ENCODE measurements around the gene CDKN2B.

The CDKN2B gene

DNA sequence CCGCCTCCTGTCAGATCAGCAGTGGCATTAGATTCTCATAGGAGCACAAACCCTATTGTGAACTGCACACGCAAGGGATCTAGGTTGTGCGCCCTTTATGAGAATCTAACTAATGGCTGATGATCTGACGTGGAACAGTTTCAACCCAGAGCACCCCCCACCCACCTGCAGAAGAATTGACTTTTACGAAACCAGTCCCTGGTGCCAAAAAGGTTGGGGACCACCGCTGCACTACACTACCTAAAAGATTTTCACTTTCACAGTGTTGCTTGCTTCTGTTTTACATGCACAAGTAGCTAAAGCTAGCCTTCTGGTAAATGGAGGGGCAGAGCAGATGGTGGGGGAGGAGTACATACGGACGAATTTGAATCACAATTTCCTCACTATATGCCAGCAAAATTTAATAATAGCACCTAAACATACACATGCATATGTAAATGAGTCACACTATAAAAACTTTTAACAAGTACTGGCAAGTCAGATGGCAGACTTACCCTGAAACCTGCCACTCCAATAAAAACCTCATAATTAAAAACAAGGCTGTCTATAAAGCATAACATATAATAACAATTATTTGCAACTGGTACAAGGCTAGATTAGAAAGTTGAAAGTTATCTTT, 24.0 kb upstream of the CDKN2B start:
- DNase-seq, result no peak

DNA sequence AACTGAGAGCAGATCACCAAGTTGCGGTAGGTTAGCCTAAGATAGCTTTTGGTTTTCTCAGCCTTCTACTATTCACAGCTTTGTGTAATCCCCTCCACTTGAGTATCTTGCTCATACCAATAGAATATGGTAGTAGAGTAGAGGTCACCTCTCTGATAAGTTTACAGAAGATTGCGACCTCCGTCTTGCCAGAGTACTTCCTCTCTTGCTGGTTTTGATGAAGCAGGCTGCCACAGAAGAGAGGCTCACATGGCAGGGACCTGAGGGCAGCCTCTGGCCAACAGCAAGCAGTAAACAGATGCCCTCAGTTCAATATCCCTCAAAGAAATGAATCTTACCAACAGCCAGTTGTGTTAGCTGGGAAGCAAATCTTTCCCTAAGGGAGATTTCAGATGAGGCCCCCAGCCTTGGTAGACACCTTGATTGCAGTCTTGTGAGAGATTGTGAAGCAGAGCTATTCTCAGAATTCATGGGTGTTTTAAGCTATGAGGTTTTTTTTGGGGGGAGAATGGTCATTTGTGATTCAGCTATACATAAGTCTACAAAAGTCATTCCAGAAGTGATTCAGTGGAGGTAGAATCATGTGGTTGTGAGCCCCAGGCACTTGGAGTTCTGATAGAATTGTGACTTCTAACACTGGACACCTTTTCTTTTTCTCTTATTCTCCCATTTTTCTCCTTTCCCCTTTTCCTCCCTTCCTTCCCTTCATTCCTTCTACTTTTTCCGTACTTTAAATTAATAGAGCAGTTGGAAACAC, 22.7 kb upstream of the CDKN2B start:
- no peak for DNase-seq

DNA sequence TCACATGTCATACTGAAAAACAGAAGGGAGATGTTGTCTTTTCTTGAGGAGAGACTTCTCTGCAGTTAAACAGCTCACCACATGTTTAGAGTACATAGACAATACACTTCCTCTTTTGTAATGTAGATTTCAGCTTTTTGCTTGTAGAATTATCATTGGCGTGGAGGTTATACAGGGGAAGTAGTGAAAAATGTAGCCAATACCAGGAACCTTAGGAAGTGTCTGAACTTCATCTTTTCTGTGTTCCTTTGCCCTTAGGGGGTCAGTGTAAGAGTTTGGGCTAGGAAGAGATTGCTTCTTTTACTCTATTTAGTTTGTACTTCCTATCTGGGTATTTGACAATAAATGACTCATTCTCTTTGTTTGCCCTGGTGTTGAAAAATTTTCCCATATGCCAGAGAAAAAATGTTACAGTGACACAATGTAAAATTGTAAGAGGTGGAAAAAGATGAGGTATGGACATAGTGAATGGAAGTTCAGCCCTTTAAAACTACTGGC, 21.0 kb upstream of the CDKN2B start:
- no peak for DNase-seq

DNA sequence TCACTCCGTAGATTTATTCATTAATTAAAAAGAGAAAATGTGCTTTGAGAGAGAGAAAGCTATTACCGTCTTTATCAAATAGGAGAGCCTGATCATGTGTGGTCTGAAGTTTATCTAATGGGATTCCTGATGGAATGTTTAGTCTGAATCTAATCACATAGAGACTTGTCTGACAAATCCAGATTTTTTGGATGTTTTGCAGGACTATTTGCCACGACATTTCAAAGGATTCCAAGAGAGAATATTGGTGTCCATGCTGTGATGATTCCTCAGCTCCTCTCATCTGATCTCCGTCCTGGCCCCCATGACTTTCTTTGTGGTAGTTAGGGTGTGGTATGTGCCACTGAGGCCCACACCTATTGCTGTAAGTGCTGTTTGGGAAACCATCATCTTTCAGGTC, 20.1 kb upstream of the CDKN2B start:
- no peak for DNase-seq

DNA sequence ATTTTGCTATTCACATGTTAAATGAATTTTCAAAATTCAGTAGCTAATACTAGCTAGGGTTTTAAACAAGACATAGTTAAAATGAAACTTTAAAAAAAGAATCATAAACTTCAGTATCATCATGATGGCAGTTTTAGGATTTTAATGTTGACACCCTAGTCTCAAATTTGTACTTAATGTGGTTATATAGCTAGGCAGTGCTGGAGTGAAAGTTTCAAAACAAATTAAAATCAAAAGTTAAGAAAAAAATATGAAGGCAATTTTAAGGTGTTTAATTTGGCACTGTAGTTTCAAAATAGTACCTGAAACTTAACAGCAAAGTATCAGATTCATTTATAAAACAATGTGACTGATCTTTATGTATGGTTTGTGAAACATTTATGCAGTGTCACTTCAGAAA, 19.3 kb upstream of the CDKN2B start:
- no peak for DNase-seq

DNA sequence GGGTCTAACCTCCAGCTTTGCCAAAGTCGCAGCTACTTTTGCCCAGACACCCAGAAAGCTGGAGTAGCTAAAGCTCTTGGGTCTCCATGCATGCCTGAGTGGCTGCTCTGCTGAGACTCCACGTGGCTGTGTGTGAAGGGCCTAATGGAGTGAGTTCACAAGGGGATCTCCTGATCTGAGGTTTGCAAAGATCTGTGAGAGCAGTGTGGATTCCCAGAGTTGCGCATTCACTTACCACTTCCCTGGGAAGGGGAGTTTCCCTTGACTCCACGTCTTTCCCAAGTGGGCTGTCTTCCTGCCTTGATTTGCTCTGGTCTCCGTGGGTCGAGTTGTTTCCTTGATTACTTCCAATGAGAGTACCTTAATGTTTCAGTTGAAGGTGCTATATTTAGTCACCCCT, 17.6 kb upstream of the CDKN2B start:
- no peak for DNase-seq

DNA sequence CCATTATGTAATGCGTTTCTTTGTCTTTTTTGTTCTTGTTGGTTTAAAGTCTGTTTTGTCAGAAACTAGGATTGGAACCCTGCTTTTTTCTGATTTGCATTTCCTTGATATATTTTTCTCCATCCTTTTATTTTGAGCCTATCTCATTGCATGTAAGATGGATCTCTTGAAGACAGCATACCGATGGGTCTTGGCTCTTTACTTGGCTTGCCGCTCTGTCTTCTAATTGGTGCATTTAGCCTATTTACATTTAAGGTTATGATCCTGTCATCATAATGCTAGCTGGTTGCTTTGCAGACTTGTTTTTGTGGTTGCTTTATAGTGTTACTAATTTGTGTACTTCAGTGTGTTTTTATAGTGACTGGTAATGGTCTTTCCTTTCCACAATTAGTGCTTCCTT, 13.3 kb upstream of the CDKN2B start:
- DNase-seq, result no peak

DNA sequence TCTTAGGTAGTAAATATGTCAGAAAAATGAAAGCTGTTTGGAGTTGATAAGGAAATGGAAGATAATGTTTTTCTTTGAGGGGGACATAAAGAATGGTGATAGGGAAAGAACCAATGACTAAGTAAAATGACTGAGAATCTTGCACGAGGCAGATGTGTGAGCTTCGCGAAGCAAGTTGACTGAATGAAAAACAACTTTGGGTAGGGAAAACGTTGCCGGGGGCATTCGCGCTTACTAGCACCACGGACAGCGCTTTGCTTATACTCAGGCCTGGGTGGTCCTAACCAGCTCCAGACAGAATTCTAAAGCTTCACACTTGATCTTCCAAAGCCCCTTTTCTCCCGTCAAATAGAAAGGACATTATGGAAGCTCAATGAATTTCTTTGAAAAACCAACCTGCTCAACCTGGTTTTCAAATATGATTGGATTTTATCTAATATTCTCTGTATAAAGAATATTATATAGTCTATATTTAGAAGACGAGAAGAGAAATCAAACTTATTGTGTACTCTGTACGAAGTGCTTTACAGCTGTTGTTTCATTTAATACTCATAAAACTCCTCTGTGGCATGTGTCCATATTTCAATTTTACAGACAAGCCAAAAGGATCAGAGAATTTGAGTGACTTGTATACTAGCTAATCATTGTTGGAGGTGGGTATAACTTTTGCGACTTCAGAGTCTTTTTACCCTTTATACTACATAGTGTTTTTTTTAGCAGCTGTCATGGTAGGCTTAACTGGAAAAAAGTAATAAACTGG, 1.9 kb upstream of the CDKN2B start:
- no peak for DNase-seq

DNA sequence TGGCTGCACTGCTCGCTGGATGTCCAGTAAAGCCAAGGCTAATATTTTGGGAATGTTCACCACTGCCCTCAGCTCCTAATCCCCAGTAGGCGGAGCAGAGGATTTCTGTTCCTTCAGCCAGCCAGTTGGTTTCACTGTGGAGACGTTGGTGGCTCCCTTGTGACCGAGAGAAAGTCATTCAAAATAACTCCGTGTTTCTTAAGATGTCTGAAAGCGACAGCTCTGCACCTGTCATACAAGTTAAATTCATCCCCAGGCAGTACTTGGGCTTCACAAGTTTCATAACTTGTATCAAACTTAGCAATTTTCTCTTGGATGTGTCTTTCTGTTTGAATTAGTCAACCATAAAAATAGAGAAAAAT, 382 bp upstream of the CDKN2B start:
- no peak for DNase-seq

DNA sequence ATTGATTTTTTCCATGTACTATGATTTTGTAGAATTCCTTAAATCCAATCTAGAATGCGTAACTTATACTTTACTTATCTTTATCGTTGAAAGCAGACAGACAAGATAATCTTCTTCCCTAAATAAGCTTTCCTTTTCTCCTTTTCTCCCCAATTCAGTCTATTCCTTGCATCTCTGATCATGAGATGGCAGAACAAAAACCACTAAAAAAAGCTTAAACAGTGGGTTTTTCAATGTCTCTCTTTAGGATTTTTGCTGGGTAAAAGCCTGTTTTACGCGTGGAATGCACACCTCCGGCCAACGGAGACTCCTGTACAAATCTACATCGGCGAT, 755 bp downstream of the CDKN2B start:
- DNase-seq, result no peak

DNA sequence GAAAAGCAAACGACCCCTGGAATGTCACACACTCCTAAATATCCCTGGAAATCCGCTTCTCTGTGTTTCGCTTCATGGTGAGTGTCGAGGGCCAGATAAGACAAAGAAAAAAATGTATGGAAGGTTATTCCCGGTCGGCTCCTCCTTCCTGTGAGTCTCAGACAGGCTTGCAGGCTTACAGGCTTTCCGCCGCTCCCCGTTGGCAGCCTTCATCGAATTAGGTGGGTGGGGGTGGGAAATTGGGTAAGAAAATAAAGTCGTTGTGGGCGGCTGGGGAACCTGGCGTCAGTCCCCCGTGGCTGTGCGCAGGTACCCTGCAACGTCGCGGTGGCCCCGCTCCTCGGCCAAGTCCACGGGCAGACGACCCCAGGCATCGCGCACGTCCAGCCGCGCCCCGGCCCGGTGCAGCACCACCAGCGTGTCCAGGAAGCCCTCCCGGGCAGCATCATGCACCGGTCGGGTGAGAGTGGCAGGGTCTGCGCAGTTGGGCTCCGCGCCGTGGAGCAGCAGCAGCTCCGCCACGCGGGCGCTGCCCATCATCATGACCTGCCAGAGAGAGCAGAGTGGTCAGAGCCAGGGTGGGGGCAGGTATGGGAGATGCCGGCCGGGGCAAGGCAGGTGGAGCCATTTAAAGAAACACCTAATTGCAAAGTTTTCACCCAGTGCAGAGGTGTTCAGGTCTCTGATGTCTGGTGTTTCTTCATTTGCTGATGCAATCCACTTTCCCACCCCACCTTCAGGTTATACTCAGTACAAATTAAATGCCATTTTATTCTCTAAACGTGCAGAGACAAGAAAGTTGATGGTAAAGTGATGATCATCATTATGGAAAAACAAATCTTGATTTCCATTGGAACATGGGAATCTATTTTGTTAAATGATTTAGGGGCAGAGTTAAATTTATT, 3.2 kb downstream of the CDKN2B start:
- peak; percentile 68 for DNase-seq

DNA sequence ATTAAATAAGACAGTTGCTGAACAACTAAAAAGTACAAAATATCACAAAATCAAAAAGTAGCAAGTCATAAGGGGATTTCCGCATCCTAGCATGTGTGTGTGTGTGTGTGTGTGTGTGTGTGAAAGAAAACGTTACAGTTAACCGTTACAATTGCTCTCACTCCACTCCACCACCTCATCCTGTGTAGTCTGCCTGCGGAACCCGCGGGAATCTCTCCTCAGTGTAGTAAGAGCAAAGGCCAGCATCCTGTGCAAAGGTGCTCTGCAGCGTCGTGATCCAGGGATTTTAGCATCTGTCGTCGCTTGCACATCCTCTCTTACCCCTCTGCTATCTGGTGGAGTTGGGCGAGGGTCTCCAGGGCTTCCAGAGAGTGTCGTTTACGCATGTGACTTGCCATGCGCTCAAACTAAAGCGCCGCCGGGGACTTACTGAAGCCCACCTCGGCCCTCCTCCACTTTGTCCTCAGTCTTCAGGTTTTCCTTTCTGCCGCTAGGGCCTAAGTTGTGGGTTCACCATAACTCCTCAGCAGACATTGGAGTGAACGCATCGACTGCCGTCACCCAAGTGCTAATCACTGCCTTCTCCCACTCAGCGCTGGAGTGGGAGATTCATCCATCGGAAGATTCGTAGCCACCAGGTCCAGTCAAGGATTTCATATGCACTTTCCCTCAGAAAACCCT, 3.9 kb downstream of the CDKN2B start:
- peak; percentile 69 for DNase-seq

DNA sequence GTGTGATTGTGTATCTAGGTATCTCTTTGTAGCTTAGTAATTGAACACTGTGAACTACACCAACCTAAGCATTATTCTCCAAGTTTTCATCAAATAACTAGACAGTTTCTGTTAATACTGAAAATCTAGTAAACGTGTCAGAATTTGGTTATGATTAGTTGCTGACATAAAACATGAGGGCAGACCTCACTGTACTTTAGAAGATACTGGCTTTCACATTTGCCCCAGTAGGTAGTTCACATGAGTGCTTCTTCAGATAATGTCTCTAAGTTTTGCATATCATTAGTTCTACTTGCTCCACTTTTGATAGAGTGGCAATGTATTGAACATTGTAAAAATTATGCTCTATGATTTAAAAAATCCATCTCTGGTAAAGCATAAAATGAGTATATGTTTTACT, 7.1 kb downstream of the CDKN2B start:
- no peak for DNase-seq

DNA sequence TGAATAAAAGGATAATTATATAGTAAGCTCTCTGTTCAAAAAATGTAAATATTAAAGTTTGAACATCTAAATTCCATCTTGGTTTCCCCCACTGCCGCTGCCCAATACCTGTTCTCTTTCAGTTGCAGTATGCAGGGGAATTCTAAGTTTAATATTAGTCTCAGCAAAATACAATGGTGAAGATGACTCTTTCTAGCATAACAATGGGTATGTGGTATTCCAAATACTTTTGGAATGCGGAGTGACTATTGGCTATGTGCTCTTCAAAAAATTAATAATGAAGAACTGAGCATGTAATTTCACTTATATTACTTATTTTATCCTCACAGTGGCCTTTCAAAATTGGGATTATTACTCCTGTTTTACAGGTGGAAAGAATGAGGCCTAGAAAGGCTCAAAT, 11.1 kb downstream of the CDKN2B start:
- no peak for DNase-seq

DNA sequence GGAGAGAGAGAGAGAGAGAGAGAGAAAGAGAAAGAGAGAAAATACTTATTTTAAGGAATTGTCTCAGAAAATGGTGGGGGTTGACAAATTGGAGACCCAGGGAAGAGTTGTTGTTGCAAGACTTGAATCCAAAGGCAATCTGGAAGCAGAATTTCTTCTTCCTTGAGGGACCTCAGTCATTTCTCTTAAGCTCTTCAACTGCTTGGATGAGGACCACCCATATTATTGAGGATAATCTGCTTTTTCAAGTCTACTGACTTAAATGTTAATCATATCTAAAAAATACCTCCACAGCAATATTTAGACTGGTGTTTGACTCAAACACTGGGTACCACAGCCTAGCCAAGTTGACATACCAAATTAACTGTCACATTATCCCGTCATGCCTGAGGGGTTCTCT, 11.6 kb downstream of the CDKN2B start:
- DNase-seq, result no peak

DNA sequence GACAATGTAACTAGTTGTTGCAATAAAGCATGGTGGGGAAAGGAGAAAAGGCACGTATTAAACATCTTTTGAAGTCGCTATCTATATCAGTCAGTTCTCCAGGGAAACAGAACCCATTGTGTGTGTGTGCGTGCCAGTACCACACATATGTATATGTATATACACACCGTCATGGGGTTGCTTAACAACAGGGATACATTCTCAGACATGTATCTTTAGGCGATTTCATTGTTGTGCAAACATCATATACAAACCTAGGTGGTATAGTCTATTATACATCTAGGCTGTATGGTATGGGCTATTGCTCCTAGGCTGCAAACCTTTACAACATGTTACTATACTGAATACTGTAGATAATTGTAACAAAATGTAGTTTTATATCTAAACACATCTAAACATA, 12.2 kb downstream of the CDKN2B start:
- no peak for DNase-seq

DNA sequence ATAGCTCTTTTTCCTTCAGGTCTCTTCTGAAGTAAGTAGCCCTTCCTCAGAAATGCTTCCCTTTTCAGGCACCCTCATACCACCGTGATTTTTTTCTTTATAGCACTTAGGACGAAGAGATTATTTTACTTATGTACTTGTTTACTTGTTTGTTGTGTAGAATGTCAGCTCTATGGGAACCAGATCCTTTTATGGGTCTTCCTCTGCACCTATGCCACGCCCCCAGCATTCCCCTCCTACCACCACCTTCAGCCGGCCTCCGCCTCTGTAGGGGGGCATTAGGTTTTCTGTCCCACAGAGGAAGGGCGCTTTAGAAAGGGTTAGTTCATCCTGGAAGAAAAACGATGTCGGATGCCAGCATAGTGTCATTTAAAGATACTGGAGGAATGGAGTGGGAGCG, 12.7 kb downstream of the CDKN2B start:
- peak; percentile 62 for DNase-seq

DNA sequence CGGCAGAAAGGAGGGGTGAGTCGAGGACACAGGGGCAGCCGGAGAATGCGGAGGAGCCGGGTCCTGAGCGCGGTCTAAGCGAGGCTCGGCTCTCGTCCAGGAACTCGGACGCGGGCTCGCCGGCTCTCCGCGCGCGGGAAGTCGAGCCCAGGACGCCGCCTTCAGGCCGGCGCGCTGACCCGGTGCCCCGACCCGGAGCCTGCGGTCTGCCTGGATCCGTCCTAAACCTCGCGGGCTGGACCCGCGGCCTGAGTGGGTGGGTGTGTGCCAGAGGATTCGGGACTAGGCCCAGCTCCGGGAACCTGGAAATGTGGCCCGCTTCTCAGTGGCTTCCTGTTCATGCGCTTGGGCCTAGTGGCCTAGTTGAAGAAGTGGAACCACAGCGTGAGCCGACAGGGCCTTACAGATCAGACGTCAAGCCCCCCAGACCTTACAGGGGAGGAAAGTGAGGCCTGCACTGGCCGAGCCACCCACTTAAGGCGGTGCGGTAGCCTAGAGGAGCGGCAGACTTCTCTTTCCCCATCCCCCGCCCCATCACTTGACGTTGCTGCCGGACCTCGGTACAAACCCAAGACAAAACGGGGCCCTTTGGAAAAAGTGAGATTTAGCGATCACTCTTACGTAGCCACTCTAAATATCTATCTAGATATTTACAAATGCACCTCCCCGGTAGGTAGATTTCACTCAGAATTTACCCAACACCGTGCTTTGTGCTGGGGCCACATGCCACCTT, 13.3 kb downstream of the CDKN2B start:
- DNase-seq, result peak; percentile 60

DNA sequence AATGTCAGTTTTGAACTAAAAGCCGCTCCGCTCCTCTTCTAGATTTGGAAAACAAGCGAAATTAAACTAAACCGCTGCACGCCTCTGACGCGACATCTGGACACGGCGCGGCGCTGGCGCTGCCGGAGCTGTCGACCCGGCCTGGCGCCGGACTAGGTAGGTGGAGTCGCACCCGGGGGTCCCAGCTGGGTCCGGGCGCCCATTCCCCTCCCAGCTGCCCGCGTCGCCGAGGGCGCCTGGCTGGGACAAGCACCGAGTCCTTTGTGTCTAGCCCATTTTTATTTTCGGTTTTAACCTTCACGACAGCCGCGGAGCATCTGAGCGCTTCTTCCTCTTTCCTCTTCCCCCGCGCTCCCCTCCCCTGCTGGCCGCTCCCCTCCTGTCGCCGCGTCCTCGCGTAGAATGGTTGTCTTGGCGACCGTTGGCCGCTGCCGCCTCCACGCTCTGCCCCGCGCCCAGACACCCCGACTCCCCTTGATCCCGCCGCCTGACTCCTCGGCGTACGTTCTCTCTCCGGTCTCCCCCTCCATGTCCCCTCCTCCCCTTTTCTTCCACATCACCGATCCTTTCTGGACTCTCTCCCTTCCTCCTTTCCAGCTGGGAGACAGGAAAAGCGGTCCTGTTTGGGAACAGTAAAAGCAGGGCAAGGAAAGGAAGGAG, 14.0 kb downstream of the CDKN2B start:
- DNase-seq, result peak; percentile 78

DNA sequence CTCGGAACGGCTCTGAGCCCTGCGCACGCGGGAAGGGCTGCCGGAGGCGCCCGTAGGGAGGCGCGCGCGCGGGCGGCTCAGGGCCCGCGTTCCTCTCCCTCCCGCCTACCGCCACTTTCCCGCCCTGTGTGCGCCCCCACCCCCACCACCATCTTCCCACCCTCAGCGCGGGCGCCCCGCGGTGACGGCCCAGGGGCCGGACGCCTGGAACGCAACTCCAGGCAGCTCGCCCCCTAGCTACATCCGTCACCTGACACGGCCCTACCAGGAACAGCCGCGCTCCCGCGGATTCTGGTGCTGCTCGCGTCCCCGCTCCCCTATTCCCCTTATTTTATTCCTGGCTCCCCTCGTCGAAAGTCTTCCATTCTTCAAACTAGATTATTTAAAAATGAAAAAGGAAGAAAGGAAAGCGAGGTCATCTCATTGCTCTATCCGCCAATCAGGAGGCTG, 14.5 kb downstream of the CDKN2B start, which contains the start of gene CDKN2B-AS1:
Gene CDKN2B-AS1 (plus strand): TSS at position 236 of the 450 bp plus-strand sequence.
- DNase-seq, result peak; percentile 92
